ENCODE data around the gene EMP2.
"Not testable (repeated sequence)": the region's sequence is repeated elsewhere in the genome, so short reads cannot be mapped to it uniquely, and the experiment has no call there.

EMP2 gene

DNA sequence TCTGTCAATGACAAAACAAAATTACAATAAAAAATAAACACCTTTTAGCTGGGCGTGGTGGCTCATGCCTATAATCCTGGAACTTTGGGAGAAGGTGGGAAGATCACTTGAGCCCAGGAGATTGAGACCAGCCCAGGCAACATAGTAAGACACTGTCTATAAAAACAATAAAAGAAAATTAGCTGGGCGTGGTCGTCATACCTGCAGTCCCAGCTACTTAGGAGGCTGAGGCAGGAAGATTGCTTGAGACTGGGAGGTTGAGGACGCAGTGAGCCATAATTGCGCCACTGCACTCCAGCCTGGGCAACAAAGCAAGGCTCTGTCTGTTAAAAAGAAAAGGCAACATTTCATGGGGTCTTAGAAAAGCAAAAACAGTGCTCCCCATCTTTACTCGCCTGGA is 32.7 kb downstream of the EMP2 start:
- DNase-seq = no peak

DNA sequence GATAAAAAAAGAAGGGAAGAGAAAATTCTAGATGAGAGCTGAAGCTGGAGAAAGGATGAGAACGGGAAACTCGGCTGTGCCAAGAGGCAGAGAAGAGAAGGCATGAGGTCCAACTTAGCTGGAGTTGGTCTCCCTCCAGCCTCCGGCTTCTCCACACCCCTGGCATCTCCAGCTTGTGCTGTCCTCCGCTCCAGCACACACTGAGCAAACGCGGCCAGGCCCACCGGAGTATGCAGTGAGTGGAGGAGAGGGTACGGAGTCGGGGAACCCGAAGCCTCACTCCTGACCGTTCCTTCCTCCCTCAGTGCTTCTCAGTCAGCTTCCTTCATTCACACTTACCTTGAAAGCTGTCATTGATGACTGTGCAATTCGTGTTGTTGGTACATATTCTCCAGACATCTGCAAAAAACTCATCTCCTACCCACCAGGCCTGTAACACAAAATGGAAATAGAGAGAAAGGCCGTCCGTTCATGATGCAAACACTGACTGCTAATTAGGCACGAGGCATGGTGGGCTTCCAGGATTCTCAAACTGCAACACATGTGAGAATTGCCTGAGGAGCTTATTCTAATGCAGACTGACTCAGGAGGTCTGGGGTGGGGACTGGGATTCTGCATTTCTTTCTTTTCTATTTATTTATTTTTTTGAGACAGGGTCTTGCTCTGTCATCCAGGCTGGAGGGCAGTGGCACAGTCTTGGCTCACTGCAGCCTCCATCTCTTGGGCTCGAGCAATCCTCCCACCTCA is 37.0 kb downstream of the EMP2 start:
- no peak for DNase-seq

DNA sequence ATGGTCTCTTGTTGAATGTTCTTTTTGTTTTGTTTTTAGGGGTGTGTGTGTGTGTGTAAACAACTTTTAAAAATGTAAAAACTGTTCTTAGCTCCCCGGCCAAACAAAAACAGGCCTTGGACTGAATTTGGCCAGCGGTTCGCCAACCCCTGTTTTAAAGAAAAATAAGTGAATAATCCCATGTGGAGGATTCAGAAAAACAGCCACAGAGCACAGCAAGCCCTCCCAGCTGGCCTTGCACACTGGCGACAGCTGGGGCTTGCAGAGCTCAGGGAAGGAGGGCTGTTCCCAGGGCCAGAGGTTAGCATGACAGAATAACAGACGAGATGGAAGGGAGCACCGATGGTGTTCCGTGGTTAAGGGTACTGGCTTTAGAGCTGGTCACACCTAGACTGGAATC is 39.0 kb downstream of the EMP2 start:
- no peak for DNase-seq

DNA sequence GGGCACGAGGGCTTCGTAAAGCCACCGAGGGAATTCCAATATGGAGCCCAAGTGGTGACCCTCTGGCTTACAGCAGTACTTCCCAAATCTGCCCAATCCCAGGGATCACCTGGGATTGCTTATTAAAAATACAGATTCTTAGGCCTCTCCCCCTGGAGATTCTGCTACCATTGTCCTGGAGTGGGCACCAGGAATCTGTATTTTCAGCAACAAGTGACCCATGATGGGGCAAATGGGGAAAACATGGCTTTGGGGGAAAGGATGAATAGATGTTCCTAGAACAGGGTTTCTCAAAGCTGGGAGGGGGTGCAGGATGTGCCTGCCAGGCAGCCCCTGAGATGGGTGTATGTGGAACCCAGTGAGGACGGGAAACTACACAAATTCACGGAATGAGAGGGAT is 40.6 kb downstream of the EMP2 start:
- no peak for DNase-seq

DNA sequence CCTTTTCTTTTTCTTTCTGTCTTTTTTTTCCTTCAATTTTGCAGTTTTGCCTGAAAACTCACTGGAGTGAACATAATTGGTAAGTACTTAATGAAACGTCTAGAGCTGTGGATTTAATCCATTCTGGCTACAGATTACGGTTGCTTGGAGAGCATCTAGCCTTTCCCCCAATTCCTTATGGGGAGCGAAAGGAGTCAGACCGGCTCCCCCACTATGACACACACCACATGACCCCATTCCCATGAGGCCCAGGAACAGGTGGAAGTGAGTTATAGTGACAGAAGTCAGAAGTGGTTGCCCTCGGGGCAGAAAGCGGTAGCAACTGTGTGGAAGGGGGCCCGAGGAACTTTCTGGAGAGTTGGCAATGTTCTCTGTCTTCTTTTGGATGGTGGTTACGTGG is 41.2 kb downstream of the EMP2 start:
- no peak for DNase-seq

DNA sequence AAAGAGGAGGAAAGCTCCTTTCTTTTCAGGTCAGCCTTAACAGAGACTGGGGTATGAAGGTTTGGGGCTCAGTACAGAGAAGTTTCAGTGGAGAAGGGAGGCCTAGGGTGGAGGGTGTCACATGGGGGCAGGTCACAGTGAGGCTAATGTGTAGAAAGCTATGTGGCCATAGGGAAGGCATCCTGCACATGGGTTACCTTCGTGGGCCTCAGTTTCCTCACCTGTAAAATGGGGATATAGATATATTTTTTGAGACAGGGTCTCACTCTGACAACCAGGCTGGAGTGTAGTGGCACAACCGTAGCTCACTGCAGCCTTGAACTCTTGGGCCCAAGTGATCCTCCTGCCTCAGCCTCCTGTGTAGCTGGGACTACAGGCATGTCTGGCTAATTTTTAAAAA is 41.8 kb downstream of the EMP2 start:
- no peak for DNase-seq

DNA sequence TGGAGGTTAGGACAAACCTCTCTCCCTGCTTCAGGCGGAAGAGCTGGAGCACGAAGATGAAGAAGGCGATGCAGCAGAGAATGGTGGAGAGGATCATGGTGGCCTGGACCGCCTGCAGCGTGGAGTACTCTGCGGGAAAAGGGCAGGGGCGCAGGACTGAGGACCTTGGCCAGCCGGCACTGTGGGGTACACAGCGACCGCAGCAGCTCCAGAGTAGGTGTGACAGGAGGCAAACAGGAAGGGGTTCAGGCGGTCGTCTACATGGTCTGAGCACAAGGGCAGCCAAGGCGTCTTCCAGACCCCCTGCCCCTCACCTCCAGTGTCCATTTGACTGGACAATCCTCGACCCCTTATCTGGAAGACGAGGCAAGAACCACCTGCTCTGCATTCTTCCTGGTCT is 42.5 kb downstream of the EMP2 start:
- DNase-seq = no peak

DNA sequence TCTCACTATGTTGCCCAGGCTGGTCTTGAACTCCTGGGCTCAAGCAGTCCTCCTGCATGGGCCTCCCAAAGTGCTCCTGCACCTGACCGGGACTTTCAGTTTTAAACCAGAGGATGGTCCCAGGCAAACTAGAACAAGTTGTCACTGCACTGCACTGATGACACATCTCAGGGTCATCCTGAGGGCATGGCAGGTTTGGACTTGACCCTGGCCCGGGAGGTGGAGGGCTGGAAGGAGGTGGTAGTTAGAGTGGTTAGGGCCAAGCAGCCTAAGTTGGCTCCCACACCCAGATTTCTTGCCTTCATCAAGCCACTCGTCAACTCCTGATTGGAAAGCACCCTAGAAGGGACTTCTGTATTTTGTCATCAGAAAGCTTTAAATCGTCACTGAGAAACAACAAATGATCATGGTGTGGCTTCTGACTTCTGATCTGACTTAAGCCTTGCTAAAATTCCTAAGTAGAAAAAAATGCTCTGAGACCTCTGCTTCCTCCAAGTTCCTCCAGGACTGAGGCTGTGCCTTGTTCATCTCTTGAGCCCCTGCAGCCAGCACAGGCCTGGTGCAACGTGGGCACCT is 43.5 kb downstream of the EMP2 start:
- no peak for DNase-seq

DNA sequence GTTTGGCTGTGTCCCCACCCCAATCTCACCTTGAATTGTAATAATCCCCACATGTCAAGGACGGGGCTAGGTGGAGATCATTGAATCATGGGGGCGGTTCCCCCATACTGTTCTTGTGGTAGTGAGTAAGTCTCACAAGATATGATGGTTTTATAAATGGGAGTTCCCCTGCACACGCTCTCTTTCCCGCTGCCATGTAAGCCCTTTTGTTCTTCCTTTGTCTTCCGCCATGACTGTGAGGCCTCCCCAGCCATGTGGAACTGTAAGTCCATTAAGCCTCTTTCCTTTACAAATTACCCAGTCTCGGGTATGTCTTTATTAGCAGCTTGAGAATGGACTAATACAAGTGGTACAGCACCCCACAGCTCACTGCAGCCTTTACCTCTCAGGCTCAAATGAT is 44.1 kb downstream of the EMP2 start:
- not testable (repeated sequence) for DNase-seq

DNA sequence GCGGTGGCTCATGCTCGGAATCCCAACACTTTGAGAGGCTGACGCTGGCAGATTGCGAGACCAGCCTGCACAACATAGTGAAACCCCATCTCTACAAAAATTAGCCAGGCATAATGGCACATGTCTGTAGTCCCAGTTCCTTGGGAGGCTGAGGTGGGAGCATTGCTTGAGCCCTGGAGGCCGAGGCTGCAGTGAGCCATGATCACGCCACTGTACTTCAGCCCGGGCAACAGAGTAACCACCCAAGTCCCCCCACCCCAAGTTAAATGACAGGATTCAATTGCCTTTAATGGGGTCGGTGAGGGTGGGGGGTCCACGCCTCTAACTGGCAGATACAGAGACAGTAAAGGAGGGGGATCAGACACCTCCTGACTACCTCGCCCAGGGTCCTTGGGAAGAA is 44.9 kb downstream of the EMP2 start:
- no peak for DNase-seq

DNA sequence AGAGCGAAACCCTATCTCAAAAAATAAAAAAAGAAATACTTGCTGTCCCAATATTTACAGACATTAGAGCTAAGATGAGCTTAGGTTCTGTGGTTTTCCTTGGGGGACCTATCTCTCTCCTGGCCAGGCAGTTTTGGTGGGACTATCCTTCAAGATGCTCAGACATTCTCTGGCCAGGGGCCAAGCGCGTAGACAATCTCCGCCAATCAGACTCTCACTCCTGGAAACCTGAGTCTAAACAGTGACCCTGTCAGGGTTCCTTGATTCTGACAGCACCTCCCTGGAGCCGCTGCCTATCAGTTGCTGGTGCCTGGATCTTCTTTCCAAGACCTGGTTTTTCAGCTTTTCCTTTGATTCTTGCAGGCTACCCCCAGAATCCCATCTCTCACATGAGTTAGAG is 45.6 kb downstream of the EMP2 start:
- no peak for DNase-seq

DNA sequence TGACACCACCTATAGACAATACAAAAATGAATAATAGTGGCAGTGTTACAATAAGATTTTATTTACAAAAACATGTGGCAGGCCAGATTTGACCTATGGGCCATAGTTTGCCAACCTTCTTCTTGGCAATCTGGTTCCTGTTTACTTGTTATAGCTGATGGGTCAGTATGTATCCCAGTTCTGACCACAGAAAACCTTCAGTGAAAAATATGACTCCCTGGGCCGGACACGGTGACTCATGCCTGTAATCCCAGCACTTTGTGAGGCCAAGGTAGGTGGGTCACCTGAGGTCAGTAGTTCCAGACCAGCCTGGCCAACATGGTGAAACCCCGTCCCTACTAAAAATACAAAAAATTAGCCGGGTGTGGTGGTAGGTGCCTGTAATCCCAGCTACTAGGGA is 46.8 kb downstream of the EMP2 start:
- not testable (repeated sequence) for DNase-seq

DNA sequence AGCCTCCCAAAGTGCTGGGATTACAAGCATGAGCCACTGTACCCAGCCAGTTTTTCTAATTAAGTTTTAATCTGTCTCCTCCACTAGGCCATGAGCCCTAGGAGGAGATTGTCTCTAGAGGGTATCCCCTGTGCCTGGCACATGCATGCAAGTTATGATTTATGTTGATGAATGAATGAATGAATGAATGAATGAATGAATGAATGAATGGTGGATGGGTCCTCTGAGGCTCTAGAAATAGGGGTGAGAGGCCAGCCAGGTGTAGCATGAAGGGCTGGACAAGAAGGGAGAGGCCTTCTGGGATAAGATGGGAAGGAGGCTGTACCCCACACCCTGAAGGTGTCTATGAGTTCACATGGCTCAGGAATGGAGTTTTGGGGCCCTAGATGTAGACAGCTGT is 48.8 kb downstream of the EMP2 start:
- no peak for DNase-seq

DNA sequence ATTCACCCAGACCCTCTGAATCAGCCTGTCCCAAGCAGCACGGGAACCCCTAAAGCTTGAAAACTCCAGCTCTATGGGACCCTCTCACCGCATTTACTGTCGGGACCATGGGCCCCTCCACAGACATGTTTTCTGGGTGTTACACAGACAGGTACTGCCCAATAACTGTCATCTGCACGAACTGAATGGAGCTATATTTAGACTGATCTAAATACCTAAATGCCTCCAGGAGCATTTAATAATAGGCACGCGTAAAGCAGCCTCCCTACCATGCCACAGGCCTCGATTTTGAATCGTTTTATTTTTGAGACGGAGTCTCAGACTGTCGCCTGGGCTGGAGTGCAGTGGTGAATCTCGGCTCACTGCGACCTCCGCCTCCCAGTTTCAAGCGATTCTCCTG is 49.7 kb downstream of the EMP2 start:
- DNase-seq = no peak

DNA sequence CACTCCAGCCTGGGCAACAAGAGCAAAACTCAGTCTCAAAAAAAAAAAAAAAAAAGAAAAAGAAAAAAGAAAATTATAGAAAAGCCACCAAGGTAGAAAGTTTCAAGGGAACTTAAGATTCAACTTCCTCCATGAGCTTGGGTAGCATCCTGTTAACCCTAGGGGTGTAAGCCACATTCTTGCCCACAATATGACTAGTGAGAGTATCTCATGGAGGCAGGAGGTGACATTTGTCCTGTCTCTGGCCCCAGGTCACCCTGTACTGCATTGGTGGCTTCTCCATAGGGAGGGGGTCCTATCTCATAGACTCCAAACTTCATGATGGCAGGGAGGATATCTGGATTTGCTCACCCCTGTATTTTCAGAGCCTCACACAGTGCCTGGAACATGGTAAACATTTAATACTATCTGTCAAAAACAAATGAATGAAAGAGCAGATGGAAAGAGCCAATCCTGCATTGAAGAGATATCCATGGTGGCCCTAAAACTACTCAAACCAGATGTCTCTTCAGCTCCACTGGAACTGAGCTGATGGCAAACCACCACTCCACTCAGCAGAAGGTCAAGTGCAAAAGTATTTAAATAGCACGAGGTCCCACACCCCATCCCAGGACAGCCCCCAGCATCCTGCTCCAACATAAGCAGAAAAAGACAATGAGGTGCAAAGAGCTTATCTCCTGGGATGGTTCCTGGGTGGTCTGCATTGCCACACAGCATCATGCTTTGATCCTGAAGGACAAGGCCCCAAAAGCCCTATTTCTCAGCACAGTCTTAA is 50.3 kb downstream of the EMP2 start:
- DNase-seq = no peak

DNA sequence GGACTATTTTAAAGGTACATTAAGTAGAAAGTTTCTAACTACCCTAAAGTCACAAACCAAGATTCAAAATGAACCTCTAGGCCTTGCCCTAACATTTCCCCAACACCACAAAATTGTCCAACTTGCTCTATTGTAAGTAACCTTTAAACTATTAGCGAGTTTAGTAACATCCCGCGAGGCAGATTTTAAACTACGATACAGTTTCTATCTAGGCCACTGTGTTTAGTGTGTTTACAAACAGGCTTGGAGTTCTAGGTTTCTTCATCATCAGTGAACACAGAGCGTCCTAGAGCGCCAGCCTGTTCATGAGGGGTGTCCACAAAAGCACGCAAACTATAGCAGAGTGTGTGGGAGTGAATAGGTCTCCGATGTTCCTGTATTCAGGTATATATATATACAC is 51.8 kb downstream of the EMP2 start:
- no peak for DNase-seq

DNA sequence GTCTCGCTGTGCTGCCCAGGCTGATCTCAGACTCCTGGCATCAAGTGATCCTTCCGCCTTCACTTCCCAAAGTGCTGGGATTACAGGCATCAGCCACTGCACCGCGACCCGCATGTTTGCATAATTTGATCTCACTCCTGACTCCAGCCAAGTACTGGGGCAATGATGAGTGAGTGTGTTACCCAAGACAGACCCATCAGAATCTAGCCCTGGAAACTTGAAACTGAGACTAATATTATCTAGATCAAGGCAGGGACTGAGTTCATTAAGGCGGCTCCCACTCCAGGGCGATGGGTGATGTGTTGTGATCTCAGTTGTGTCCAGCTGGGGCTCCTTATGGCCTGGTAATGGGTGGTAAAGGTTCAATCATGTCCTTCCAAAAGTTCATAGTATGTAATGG is 53.4 kb downstream of the EMP2 start:
- DNase-seq = no peak

DNA sequence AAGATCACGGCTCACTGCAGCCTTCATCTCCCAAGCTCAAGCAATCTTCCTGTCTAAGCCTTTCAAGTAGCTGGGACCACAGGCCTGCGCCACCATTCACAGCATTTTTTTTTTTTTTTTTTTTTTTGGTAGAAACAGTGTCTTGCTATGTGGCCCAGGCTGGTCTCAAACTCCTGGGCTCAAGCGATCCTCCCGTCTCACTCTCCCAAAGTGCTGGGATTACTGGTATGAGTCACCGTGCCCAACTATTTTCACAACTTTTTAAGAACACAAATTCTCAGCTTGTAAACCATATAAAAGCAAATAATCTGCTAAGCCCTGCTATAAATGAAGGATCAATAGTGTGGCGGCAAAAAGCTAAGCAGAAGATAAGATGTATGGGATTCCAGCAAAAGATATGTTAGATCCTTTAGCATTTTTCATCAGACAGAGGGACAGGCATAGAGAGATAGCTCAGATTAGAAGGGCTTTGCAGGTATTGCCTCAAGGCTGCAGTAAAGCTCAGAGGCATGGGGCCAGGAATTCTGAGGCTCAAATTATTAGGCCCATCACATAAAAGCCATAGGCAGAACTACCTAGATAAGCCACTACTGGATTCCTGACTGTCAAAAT is 55.1 kb downstream of the EMP2 start:
- no peak for DNase-seq

DNA sequence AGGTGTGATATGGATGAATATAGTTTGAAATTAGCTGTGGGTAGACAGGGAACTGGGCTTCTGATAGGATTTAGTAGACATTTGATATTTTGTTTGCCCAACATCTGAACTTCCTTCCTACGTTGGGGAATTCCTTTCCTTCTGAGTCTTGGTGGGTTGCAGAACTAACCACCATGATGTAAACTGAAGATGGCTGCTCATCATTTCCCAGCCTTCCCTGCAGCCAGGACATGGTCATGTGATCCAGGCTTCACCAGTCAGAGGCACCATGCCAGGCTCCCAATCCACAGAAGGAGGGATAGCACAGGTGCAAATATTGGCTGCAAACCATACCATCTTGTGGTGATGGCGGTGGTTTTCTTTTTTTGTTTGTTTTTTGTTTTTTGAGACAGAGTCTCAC is 57.4 kb downstream of the EMP2 start:
- no peak for DNase-seq

DNA sequence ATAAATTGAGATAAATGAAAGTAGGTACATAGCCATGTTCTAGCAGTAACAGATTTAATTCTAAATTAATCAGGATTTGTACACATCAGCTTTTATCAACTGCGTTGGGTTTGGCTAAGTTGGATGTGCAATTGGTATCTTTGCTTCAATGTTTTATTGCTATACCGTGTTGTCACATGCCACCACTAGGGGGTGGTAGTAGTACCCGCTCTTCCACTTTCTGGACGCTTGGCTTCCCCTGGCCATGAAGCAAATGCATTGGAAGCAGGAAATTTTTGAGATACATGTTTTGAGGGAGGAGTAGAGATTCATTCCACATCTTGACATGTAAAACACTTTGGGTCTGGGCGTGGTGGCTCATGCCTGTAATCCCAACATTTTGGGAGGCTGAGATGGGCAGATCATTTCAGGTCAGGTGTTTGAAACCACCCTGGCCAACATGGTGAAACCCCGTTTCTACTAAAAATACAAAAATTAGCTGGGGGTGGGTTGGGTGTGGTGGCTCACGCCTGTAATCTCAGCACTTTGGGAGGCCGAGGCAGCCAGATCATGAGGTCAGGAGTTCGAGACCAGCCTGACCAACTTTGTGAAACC is 58.6 kb downstream of the EMP2 start:
- DNase-seq = peak; percentile 6 to 24

DNA sequence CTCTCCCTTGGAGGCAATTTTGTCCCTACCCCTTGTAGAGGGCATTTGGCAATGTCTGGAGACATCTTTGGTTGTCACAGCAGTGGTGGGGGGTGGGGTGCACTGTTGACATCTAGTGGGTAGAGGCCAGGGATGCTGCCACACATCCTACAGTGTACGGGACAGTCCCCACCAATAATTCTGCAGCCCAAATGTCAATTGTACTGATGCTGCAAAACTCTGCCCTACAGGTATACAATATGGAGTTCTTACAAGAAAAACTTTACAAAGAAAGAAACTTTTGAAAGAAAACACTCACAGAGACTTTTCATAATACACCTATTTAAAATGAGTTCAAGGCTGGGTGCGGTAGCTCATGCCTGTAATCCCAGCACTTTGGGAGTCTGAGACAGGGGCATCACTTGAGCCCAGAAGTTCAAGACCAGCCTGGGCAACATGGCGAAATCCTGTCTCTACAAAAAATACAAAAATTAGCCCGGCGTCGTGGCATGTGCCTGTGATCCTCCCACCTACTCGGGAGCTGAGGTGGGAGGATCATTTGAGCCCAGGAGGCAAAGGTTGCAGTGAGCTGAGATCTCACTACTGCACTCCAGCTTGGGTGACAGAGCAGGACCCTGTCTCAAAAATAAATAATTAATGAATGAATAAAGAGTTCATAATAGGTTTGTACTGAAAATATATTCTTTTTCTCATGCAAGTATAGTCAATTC is 59.4 kb downstream of the EMP2 start:
- DNase-seq = no peak

DNA sequence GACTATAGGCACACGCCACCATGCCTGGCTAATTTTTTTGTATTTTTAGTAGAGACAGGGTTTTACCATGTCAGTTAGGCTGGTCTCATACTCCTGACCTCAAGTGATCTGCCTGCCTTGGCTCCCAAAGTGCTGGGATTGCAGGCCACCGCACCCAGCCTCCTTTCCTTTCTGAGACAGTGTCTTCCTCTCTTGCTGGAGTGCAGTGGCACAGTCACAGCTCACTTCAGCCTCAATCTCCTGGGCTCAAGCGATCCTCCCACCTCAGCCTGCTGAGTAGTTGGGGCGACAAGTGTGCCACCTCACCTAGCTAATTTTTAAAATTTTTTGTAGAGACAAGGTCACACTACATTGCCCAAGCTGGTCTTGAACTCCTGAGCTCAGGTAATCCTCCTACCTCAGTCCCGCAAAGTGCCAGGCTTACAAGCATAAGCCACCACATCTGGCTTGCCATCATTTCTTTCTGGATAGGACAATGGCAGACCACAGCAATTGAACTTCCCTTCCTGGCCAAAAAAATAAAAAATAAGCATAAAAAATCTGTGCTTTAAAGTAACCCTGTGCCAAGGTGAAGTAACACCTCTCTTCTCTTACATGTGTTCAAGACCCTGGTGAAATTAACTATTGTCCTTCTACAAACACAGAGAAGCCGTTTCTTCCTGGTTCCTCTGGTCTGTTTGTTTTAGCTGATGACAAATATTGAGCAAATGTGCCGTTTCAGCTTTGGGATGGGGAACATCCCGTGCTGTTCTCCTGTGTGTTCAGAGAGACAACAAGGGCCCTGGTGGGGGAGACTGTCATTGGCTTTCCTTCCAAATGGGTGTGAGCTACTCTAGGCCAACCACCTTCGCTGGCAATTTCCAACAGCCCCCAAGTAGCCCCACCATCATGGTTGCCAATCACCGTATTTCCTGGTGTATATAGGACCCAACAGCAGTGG is 60.2 kb downstream of the EMP2 start:
- DNase-seq = no peak

Measured in activated CD4-positive, alpha-beta T cell treated with anti-CD3 and anti-CD28 coated beads for 4 hours (primary cell).